Kidney tubule cell (primary cell): Measurements from ENCODE around the gene KRTAP19-4.
"Not testable (repeated sequence)": the region's sequence is repeated elsewhere in the genome, so short reads cannot be mapped to it uniquely, and the experiment has no call there.

Experiments
- DNase-seq: peaks from one replicate; pipeline ENCODE4 v3.0.0-alpha.2; 2018; ENCODE audit warnings: low spot score

KRTAP19-4 gene

GRCh38 chr21:30497065-30497464, at the start of gene KRTAP19-4:
Gene KRTAP19-4, minus strand, starts transcription at chr21:30497165. Its CDS starts 55 bp downstream, at chr21:30497110.
- DNase-seq: no peak

DNA sequence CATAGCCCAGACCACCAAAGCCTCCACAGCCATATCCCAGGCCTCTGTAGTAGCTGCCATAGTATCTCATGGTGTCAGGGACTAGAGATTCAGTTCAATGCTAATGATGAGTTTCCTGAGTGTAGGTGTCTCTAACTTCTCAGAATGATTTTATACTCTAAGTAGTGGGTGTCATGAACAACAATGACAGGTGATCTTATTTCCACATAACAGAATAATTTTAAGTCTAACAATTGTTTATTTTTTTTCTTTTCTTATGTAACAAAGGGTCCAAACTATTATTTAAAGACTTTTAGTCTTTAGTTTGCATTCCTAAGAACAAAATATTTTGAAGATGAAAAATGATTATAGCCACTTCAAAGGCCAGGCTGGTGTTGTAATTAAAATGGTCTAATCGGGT, 44.8 kb upstream of the KRTAP19-4 start, which contains the start of gene KRTAP19-6:
TSS of gene KRTAP19-6 (minus strand) at position 101 of the 400 bp plus-strand sequence. CDS start at position 70, 31 bp downstream.
- no peak for DNase-seq

GRCh38 chr21:30518876-30519275, 21.9 kb upstream of the KRTAP19-4 start:
- DNase-seq: peak; percentile 2

DNA sequence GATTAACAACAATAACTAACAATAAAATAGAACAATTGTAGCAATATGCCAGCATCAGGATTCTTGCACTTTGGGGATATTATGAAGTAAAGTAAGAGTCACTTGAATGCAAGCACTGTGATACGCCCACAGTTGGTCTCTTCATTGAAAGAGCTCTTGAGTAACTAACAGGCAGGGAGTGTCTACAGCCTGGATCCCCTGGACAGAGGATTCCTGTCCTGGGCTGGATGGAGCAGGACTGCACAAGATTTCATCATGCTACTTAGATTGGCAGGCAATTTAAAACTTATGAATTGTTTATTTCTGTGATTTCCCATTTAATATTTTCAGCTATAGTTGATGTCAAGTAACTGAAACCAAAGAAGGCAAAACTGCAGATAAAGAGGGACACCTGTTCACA, 18.7 kb upstream of the KRTAP19-4 start:
- no peak for DNase-seq

DNA sequence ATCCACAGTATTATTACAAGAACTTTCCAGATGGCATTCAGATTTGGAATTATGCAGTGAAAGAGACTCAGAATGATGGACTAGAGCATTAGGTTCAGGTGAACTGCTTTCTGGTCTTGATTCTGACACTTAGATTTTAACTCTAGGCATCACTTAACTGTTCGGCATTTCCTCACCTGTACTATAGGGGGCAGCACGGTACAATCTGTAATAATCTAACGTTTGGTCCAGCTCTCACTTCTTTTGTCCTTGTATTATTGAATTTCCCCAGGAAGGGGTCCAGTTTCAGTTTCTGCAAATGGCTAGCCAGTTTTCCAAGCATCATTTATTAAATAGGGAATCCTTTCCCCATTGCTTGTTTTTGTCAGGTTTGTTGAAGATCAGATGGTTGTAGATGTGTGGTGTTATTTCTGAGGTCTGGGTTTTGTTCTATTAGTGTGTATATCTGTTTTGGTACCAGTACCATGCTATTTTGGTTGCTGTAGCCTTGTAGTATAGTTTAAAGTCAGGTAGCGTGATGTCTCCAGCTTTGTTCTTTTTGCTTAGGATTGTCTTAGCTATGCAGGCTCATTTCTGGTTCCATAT, 8.7 kb upstream of the KRTAP19-4 start:
- DNase-seq: not testable (repeated sequence)

GRCh38 chr21:30502041-30502440, 5.1 kb upstream of the KRTAP19-4 start, which contains the start of gene KRTAP19-5:
Gene KRTAP19-5, minus strand, starts transcription at chr21:30502141. Its CDS starts 51 bp downstream, at chr21:30502090.
- no peak for DNase-seq

DNA sequence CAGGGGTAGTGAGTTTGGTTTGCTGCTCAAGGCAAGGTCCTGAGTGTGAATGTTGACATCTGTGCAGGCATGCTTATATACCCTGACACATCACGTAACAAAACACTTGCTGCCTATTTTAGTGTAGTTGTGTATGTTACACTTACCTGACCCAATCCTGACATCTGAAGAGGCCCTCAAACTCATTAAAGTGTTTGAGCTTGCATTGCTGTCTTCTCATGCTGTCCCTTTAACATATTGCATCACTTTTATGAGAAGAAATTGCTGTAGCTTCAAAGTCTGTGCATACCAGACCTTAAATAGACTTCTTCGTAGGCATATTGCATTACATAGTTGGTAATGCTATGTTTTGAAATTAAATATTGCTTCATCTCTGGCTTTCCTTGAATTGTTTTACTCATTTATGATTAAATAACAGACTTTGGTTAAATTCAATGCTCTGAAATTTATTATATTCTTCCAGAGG, 5.0 kb downstream of the KRTAP19-4 start, which contains the start of gene KRTAP19-3:
TSS of gene KRTAP19-3 (minus strand) at position 51 of the 466 bp plus-strand sequence. CDS start 56 bp downstream, outside the sequence.
- no peak for DNase-seq

DNA sequence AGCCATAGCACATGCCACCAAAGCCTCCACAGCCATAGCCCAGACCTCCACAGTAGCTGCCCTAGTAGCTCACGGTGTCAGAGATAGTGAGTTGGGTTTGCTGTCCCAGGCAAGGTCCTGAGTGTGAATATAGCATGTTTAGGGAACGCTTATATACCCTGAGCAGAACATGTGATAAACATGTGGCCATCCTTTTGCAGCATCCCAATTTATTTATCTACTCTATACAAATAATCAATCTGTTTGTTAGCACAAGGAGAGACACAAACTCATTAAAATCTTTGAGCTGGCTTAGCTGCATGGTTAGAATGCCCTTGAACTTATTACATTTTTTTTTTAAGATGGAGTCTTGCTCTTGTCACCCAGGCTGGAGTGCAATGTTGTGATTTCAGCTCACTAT, 9.6 kb downstream of the KRTAP19-4 start, which contains the start of gene KRTAP19-2:
TSS of gene KRTAP19-2 (minus strand) at position 101 of the 400 bp plus-strand sequence. CDS start at position 13, 88 bp downstream.
- DNase-seq: no peak

DNA sequence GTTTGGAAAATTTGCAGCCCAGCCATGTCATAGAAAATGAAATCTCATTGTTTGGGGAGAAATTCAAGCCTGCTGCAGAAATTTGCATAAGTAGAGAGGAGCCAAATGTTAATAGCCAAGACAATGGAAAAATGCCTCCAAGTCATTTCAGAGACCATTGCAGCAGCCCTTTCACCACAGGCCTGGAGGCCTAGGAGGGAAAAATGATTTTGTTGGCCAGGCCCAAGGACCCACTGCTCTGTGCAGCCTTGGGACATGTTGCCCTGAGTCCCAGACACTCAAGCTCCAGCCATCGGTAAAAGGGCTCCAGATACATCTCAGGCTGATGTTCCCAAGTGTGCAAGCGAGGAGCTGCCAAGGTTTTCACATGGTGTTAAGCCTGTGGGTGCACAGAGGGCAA, 10.8 kb downstream of the KRTAP19-4 start:
- no peak for DNase-seq

DNA sequence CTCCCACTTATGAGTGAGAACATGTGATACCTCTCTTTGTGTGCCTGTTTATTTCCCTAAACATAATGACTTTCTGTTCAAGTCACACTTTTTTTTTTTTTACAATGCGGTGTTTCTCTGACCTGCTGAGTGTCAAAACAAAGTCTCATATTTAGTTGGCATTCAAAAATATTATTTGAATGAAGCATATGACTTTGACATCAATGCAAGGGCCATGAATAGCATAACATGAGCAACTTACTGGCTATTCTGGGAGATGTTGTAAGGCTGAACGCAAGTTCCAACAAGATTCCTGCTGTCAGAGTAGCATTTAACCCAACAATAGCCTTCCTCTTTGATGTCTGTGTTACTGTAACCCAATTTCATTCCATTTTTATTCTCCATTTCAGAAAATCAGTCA, 14.8 kb downstream of the KRTAP19-4 start:
- no peak for DNase-seq

DNA sequence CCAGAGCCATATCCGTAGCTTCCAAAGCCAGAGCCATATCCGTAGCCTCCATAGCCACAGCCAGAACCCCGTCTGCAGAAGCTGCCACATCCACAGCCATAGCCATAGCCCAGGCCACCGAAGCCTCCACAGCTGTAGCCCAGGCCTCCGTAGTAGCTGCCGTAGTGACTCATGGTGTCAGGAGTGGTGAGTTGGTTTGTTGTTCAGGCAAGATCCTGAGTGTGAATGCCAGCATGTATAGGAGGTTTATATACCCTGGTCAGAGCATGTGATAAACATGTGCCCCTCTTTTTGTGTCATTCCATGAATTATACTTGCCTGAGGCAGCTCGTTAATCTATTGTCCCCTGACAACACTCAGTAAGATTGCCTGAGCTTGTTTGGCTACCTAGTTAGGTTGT, 16.8 kb downstream of the KRTAP19-4 start, which contains the start of gene KRTAP19-1:
TSS of gene KRTAP19-1 (minus strand) at position 223 of the 400 bp plus-strand sequence. CDS start at position 173, 50 bp downstream.
- DNase-seq: no peak

- no peak for DNase-seq
Measured at GRCh38 chr21:30479259-30479658, 17.7 kb downstream of the KRTAP19-4 start.

- DNase-seq: no peak
Measured at GRCh38 chr21:30478004-30478403, 19.0 kb downstream of the KRTAP19-4 start.

DNA sequence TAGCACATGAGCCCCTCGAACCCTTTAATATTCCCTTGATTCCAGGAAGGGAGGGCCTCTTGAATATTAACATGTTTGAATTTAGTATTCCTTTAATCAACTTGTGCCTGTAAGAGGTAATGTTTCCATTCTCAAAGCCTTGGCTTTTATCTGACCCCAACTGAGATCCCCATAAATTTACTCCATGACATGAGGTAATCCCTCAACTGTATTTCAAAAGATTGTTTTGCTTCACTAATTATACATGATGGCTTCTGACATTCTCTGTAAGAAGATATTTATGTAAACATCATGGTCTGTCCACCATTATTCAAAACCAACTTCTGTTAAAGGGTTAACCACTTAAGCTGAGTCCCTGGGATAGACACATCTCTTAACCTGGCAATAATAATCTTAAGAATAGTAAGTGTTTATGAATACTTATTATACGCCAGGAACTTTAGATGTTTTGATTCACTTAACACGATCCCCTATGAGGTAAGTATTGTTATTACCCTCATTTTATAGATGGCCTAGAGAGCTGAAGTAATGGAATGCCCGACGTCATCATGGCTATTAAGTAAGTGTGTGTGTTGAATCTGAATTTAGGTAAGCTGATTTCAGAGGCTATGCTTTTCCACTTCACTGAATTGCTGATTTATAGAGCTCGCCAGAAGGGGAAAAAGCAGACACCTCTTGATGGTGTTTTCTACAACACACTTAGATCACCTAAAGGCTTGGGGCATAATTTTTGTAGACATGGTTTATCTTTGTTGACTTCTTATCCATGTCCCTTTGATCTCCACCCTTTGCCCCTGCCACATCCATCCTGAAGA, 27.9 kb downstream of the KRTAP19-4 start:
- DNase-seq: no peak

DNA sequence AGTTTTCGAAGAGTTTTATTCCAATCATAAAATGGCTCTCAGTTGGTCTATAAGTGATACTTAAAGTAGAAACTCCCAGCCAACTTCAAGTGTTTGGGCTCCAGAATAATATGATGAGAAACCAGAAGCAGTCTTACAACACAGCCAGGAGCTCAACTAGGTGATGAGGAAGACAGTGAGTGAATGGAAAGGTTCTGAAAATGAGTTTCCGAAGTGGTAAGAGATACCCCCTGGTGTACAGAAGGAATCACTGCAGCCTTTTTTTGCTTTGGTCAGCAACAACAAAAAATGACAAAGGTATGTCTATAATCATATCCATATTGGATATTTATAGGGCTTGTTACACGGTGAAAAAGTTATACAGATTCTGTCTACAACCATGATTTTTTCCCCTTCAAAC, 33.3 kb downstream of the KRTAP19-4 start:
- peak; percentile 5 for DNase-seq

GRCh38 chr21:30448514-30448913, 48.5 kb downstream of the KRTAP19-4 start:
- no peak for DNase-seq

- DNase-seq: no peak
Measured at GRCh38 chr21:30447056-30447455, 49.9 kb downstream of the KRTAP19-4 start.
